ENCODE results near the gene TFDP1. TPM values are rescaled to one million over a fixed set of nuclear protein-coding genes. Genes with fewer than 3 reads are reported as not detected.

The TFDP1 gene
- total RNA-seq, 5 donors from 2014 or later (not counting 1 experiment from before 2014, with no cell fraction given) = 25.8 to 38.3 (median 34.1) TPM

- H3K4me3 ChIP-seq (ENCODE audit: control insufficient read depth in 1 of 2, extremely low read depth in 1 of 2, low read length in 1 of 2) = no peak overlapping the region
- no peaks in the 10 kb centered on the region for H3K9me3 ChIP-seq
- ATAC-seq (replicated peaks in 1 of 4) (no peak), DNase-seq (peak in 1 of 35 experiments; percentile 11)
- peaks cover 0 to 44% of the 10 kb centered on the region in 2 experiments for H3K27me3 ChIP-seq (replicated peaks in 1 of 2; ENCODE audit: control insufficient read depth in 2 of 2, extremely low read depth in 1 of 2, insufficient read depth in 2 of 2, low read length in 1 of 2)
- no peaks in the 10 kb centered on the region for H3K36me3 ChIP-seq (ENCODE audit: control insufficient read depth in 2 of 2, extremely low read depth in 1 of 2, insufficient read depth in 1 of 2, low read length in 1 of 2)
- peaks cover 0 to 2% of the 10 kb centered on the region in 2 experiments for H3K4me1 ChIP-seq (ENCODE audit: control insufficient read depth in 1 of 2, extremely low read depth in 1 of 2, insufficient read depth in 2 of 2, low read length in 2 of 2)
- ChIA-PET CTCF (no interaction called here), POLR2A (no interaction called here)
- H3K9me3 Mint-ChIP-seq = no peaks in the 10 kb centered on the region
- H3K27me3 Mint-ChIP-seq = peaks cover 0 to 3% of the 10 kb centered on the region in 2 donors
- H3K4me1 Mint-ChIP-seq = peaks cover 0 to 13% (median 0%) of the 10 kb centered on the region in 3 donors
- 85% methylated on average over 28 of the region's 29 CpGs for WGBS (ENCODE audit: insufficient coverage)
- H3K4me3 Mint-ChIP-seq = no peak overlapping the region
- no peaks in the 10 kb centered on the region for H3K36me3 Mint-ChIP-seq
- H3K27ac Mint-ChIP-seq = no peak overlapping the region
- H3K27ac ChIP-seq (ENCODE audit: low read length) = no peak overlapping the region
These were observed 83.4 kb downstream of the TFDP1 start for GRCh38 chr13:113667771-113668490.

- Mint-ChIP-seq H3K9me3 (no peaks in the 10 kb centered on the region), H3K27me3 (peaks cover 0 to 3% of the 10 kb centered on the region in 2 donors), H3K4me1 (peaks cover 0 to 13% (median 0%) of the 10 kb centered on the region in 3 donors), H3K27ac (no peak overlapping the region), H3K4me3 (no peak overlapping the region), H3K36me3 (no peaks in the 10 kb centered on the region)
- ChIA-PET CTCF (no interaction called here), POLR2A (no interaction called here)
- Histone ChIP-seq H3K27ac (ENCODE audit: low read length) (no peak overlapping the region), H3K27me3 (replicated peaks in 1 of 2; ENCODE audit: control insufficient read depth in 2 of 2, extremely low read depth in 1 of 2, insufficient read depth in 2 of 2, low read length in 1 of 2) (peaks cover 0 to 44% of the 10 kb centered on the region in 2 experiments), H3K4me3 (ENCODE audit: control insufficient read depth in 1 of 2, extremely low read depth in 1 of 2, low read length in 1 of 2) (no peak overlapping the region), H3K4me1 (ENCODE audit: control insufficient read depth in 1 of 2, extremely low read depth in 1 of 2, insufficient read depth in 2 of 2, low read length in 2 of 2) (peaks cover 0 to 2% of the 10 kb centered on the region in 2 experiments), H3K9me3 (no peaks in the 10 kb centered on the region), H3K36me3 (ENCODE audit: control insufficient read depth in 2 of 2, extremely low read depth in 1 of 2, insufficient read depth in 1 of 2, low read length in 1 of 2) (no peaks in the 10 kb centered on the region)
- WGBS (ENCODE audit: insufficient coverage) = 67% methylated on average over 16 of the region's 24 CpGs
- peak in 1 of 35 experiments; percentile 4 for DNase-seq
- peak in 2 of 4 experiments; percentile 6 to 23 for ATAC-seq (replicated peaks in 1 of 4)
These were observed 84.0 kb downstream of the TFDP1 start for GRCh38 chr13:113668491-113668971.

GRCh38 chr13:113669231-113669754 lies 84.7 kb downstream of the TFDP1 start:
- peaks cover 0 to 44% of the 10 kb centered on the region in 2 experiments for H3K27me3 ChIP-seq (replicated peaks in 1 of 2; ENCODE audit: control insufficient read depth in 2 of 2, extremely low read depth in 1 of 2, insufficient read depth in 2 of 2, low read length in 1 of 2)
- no peaks in the 10 kb centered on the region for H3K36me3 ChIP-seq (ENCODE audit: control insufficient read depth in 2 of 2, extremely low read depth in 1 of 2, insufficient read depth in 1 of 2, low read length in 1 of 2)
- no peak overlapping the region for H3K4me3 Mint-ChIP-seq
- H3K27me3 Mint-ChIP-seq = peaks cover 0 to 3% of the 10 kb centered on the region in 2 donors
- 87% methylated on average over 12 of the region's 13 CpGs for WGBS (ENCODE audit: insufficient coverage)
- ChIA-PET POLR2A (no interaction called here), CTCF (no interaction called here)
- H3K9me3 Mint-ChIP-seq = no peaks in the 10 kb centered on the region
- H3K27ac ChIP-seq (ENCODE audit: low read length) = no peak overlapping the region
- no peak overlapping the region for H3K27ac Mint-ChIP-seq
- no peaks in the 10 kb centered on the region for H3K36me3 Mint-ChIP-seq
- no peak overlapping the region for H3K4me3 ChIP-seq (ENCODE audit: control insufficient read depth in 1 of 2, extremely low read depth in 1 of 2, low read length in 1 of 2)
- H3K9me3 ChIP-seq = no peaks in the 10 kb centered on the region
- peaks cover 0 to 2% of the 10 kb centered on the region in 2 experiments for H3K4me1 ChIP-seq (ENCODE audit: control insufficient read depth in 1 of 2, extremely low read depth in 1 of 2, insufficient read depth in 2 of 2, low read length in 2 of 2)
- ATAC-seq (replicated peaks in 1 of 4) (no peak), DNase-seq (peak in 1 of 35 experiments; percentile 0)
- H3K4me1 Mint-ChIP-seq = peaks cover 0 to 13% (median 0%) of the 10 kb centered on the region in 3 donors

GRCh38 chr13:113669755-113670341 lies 85.3 kb downstream of the TFDP1 start:
- 78% methylated on average over 18 of the region's 21 CpGs for WGBS (ENCODE audit: insufficient coverage)
- peaks cover 0 to 2% of the 10 kb centered on the region in 2 experiments for H3K4me1 ChIP-seq (ENCODE audit: control insufficient read depth in 1 of 2, extremely low read depth in 1 of 2, insufficient read depth in 2 of 2, low read length in 2 of 2)
- Mint-ChIP-seq H3K27ac (no peak overlapping the region), H3K9me3 (no peaks in the 10 kb centered on the region), H3K36me3 (no peaks in the 10 kb centered on the region), H3K4me1 (peaks cover 0 to 13% (median 0%) of the 10 kb centered on the region in 3 donors), H3K4me3 (no peak overlapping the region), H3K27me3 (peaks cover 0 to 3% of the 10 kb centered on the region in 2 donors)
- ATAC-seq (replicated peaks in 1 of 4) = no peak
- POLR2A ChIA-PET = no interaction called here
- CTCF ChIA-PET = no interaction called here
- H3K27me3 ChIP-seq (replicated peaks in 1 of 2; ENCODE audit: control insufficient read depth in 2 of 2, extremely low read depth in 1 of 2, insufficient read depth in 2 of 2, low read length in 1 of 2) = peaks cover 0 to 44% of the 10 kb centered on the region in 2 experiments
- H3K4me3 ChIP-seq (ENCODE audit: control insufficient read depth in 1 of 2, extremely low read depth in 1 of 2, low read length in 1 of 2) = no peak overlapping the region
- no peaks in the 10 kb centered on the region for H3K36me3 ChIP-seq (ENCODE audit: control insufficient read depth in 2 of 2, extremely low read depth in 1 of 2, insufficient read depth in 1 of 2, low read length in 1 of 2)
- H3K9me3 ChIP-seq = no peaks in the 10 kb centered on the region
- H3K27ac ChIP-seq (ENCODE audit: low read length) = no peak overlapping the region
- DNase-seq = peak in 2 of 35 experiments; percentile 3 to 23

- 96% methylated on average over 4 of the region's 19 CpGs for WGBS (ENCODE audit: insufficient coverage)
- H3K4me3 ChIP-seq (ENCODE audit: control insufficient read depth in 1 of 2, extremely low read depth in 1 of 2, low read length in 1 of 2) = no peak overlapping the region
- no peak overlapping the region for H3K27ac ChIP-seq (ENCODE audit: low read length)
- ChIA-PET POLR2A (no interaction called here), CTCF (no interaction called here)
- Mint-ChIP-seq H3K36me3 (no peaks in the 10 kb centered on the region), H3K4me3 (no peak overlapping the region), H3K27me3 (peaks cover 0 to 3% of the 10 kb centered on the region in 2 donors), H3K9me3 (no peaks in the 10 kb centered on the region), H3K4me1 (peaks cover 0 to 13% (median 0%) of the 10 kb centered on the region in 3 donors), H3K27ac (no peak overlapping the region)
- no peaks in the 10 kb centered on the region for H3K36me3 ChIP-seq (ENCODE audit: control insufficient read depth in 2 of 2, extremely low read depth in 1 of 2, insufficient read depth in 1 of 2, low read length in 1 of 2)
- no peaks in the 10 kb centered on the region for H3K9me3 ChIP-seq
- ATAC-seq (replicated peaks in 1 of 4) (no peak), DNase-seq (peak in 1 of 35 experiments; percentile 1)
- peaks cover 0 to 2% of the 10 kb centered on the region in 2 experiments for H3K4me1 ChIP-seq (ENCODE audit: control insufficient read depth in 1 of 2, extremely low read depth in 1 of 2, insufficient read depth in 2 of 2, low read length in 2 of 2)
- H3K27me3 ChIP-seq (replicated peaks in 1 of 2; ENCODE audit: control insufficient read depth in 2 of 2, extremely low read depth in 1 of 2, insufficient read depth in 2 of 2, low read length in 1 of 2) = peaks cover 0 to 37% of the 10 kb centered on the region in 2 experiments
These were observed 86.0 kb downstream of the TFDP1 start for GRCh38 chr13:113670541-113670940.
